GM12878 (cell line): ENCODE results near the gene CAMKMT. TPM values are rescaled to one million over a fixed set of nuclear protein-coding genes. Genes with fewer than 3 reads are reported as not detected.

ENCODE experiments used
- ATAC-seq: fragments of 200-7000 bp; cut with Tn5 transposase; 3 replicates; pipeline ENCODE4 v1.9.1; 2020; ENCODE audit warnings: mild to moderate bottlenecking, moderate library complexity
- BruUV-seq: library from RNA; stranded (reverse); fragments of 400-500 nt; replicated peaks from 2 replicates; lab custom pipeline; 2021; lab: Mats Ljungman, UMichigan
- CTCF ChIA-PET: fragments of 300-600 bp; sonication (Branson Sonifier 250); formaldehyde crosslinking; extraction: SDS; loops from one replicate; lab custom pipeline; 2021; ENCODE audit warnings: inconsistent platforms; lab: Yijun Ruan, JAX
- POLR2A ChIA-PET: fragments of 350-600 bp; formaldehyde crosslinking; extraction: SDS; loops from one replicate; lab custom pipeline; 2021; ENCODE audit warnings: inconsistent platforms; lab: Charles Lee
- RAD21 ChIA-PET: fragments of 300-600 bp; sonication (Branson Sonifier 250); formaldehyde crosslinking; loops from one replicate; lab custom pipeline; 2023; ENCODE audit warnings: antibody characterized with exemption; ENCODE audit not compliant: unreplicated experiment; lab: Charles Lee
- SMC1A ChIA-PET: fragments of 300-600 bp; sonication (Branson Sonifier 250); formaldehyde crosslinking; loops from one replicate; lab custom pipeline; 2023; ENCODE audit not compliant: unreplicated experiment, uncharacterized antibody; lab: Charles Lee
- DNase-seq: peaks from one replicate; pipeline ENCODE4 v3.0.0-alpha.2; 2011; ENCODE audit warnings: low read depth, low spot score
- FAIRE-seq: peaks from 3 replicates; lab custom pipeline; 2011; peaks lifted over from hg19 to GRCh38; lab: Jason Lieb, UNC
- H2AFZ ChIP-seq: 2 replicates; pipeline ENCODE4 v1.6.0; 2011; ENCODE audit warnings: low read depth, low read length, control low read depth; ENCODE audit not compliant: control insufficient read depth
- H3K27ac ChIP-seq: 2 replicates; pipeline ENCODE4 v1.5.1; 2011; ENCODE audit warnings: control low read depth; ENCODE audit not compliant: control insufficient read depth, insufficient read depth
- H3K27me3 ChIP-seq, 2 experiments: replicated peaks in 1 of 2; 2 replicates each; pipeline versions ENCODE4 v1.6.0 to v1.6.1; 2011; ENCODE audit warnings: low read length in 1 of 2; ENCODE audit not compliant: control insufficient read depth in 2 of 2, insufficient read depth in 2 of 2
- H3K36me3 ChIP-seq, 2 experiments: 2 replicates each; pipeline ENCODE4 v1.5.1; 2011; ENCODE audit warnings: low read length in 1 of 2; ENCODE audit not compliant: control insufficient read depth in 2 of 2, insufficient read depth in 2 of 2
- H3K4me1 ChIP-seq: 2 replicates; pipeline ENCODE4 v1.6.1; 2011; ENCODE audit warnings: mild to moderate bottlenecking, low read length, moderate library complexity, mixed read lengths; ENCODE audit not compliant: control insufficient read depth, insufficient read depth
- H3K4me2 ChIP-seq: 2 replicates; pipeline ENCODE4 v1.6.0; 2011; ENCODE audit warnings: control low read depth; ENCODE audit not compliant: control insufficient read depth, insufficient read depth
- H3K4me3 ChIP-seq: fragments of 200-600 bp; sonication (generic); 2 replicates; pipeline ENCODE4 v1.5.1; 2016
- H3K79me2 ChIP-seq: 2 replicates; pipeline ENCODE4 v1.6.0; 2011; ENCODE audit warnings: low read length; ENCODE audit not compliant: control insufficient read depth, insufficient read depth
- H3K9ac ChIP-seq: 2 replicates; pipeline ENCODE4 v1.8.0; 2011; ENCODE audit warnings: low read length, control low read depth, mixed read lengths; ENCODE audit not compliant: control insufficient read depth, insufficient read depth
- H3K9me3 ChIP-seq: replicated peaks from 3 replicates; pipeline ENCODE4 v1.5.1; 2011; ENCODE audit warnings: mild to moderate bottlenecking, low read length; ENCODE audit not compliant: control insufficient read depth, insufficient read depth
- H4K20me1 ChIP-seq: 2 replicates; pipeline ENCODE4 v1.6.0; 2011; ENCODE audit not compliant: control insufficient read depth, insufficient read depth
- CHD2 ChIP-seq: IDR thresholded peaks from 2 replicates; pipeline ENCODE4 v1.6.1; 2011; ENCODE audit warnings: low read depth, low read length, improper control_type of control experiment, borderline replicate concordance
- HDAC2 ChIP-seq: fragments of 200-600 bp; sonication (generic); IDR thresholded peaks from 2 replicates; pipeline ENCODE4 v1.6.1; 2017
- IKZF1 ChIP-seq: fragments of 450-650 bp; conservative IDR thresholded peaks from 2 replicates; pipeline ENCODE4 v1.6.1; 2017; ENCODE audit warnings: antibody characterized with exemption, mild to moderate bottlenecking
- MTA3 ChIP-seq: IDR thresholded peaks from 2 replicates; pipeline ENCODE4 v1.6.1; 2012; ENCODE audit warnings: low read length, inconsistent platforms, borderline replicate concordance
- POLR2A ChIP-seq: IDR thresholded peaks from 2 replicates; pipeline ENCODE4 v1.6.1; 2011; ENCODE audit warnings: low read depth, mild to moderate bottlenecking, low read length
- RB1 ChIP-seq: fragments of 450-650 bp; formaldehyde crosslinking; IDR thresholded peaks from 2 replicates; pipeline ENCODE4 v1.6.1; 2017; ENCODE audit warnings: mild to moderate bottlenecking, borderline replicate concordance
- RCOR1 ChIP-seq: conservative IDR thresholded peaks from 2 replicates; pipeline ENCODE4 v1.6.1; 2012; ENCODE audit warnings: low read depth, low read length, improper control_type of control experiment
- TCF12 ChIP-seq: IDR thresholded peaks from 2 replicates; pipeline ENCODE4 v1.6.1; 2011; ENCODE audit warnings: low read depth, mild to moderate bottlenecking, low read length
- TCF7 ChIP-seq: IDR thresholded peaks from 2 replicates; pipeline ENCODE4 v1.6.1; 2014; ENCODE audit warnings: antibody characterized with exemption, borderline replicate concordance
- WRNIP1 ChIP-seq: IDR thresholded peaks from 2 replicates; pipeline ENCODE4 v1.6.1; 2011; ENCODE audit warnings: low read depth, low read length, improper control_type of control experiment, borderline replicate concordance
- ZZZ3 ChIP-seq: IDR thresholded peaks from 2 replicates; pipeline ENCODE4 v1.6.1; 2011; ENCODE audit warnings: low read depth; ENCODE audit not compliant: control insufficient read depth, insufficient read length
- WGBS: methylation state at CpG from one replicate; pipeline ENCODE4 v1.1.6; 2016; ENCODE audit warnings: low lambda C conversion rate; ENCODE audit not compliant: insufficient replicate concordance, insufficient coverage; ENCODE audit errors: missing lambda C conversion rate; 5-methylcytosine and 5-hydroxymethylcytosine counted together
- in situ Hi-C: fragments of 300-500 bp; cut with MboI; formaldehyde crosslinking; loops from 9 replicates; pipeline ENCODE4 v1.14.3; 2018; ENCODE audit warnings: mixed read lengths
- intact Hi-C: fragments of 100-400 bp; cut with micrococcal nuclease; formaldehyde crosslinking; loops from one replicate; pipeline ENCODE4 v1.14.2; 2022; ENCODE audit not compliant: unreplicated experiment
- polyA plus RNA-seq, 11 experiments: library from polyadenylated mRNA; depleted of rRNA in 4 of 11; unstranded in 6 of 11; stranded (reverse) in 5 of 11; fragments of >200 nt; fragmentation: Nextera tagmentation in 4 of 11; fragmentation: Illumina TruSeq in 1 of 11; extraction: Ambion mirVana in 4 of 11; extraction: Trizol in 1 of 11; gene quantifications; 1 replicate in 1 of 11; 2 replicates in 10 of 11; pipeline versions ENCODE4 v1.2.1 to v1.2.3, GENCODE V29; 2011 to 2016; ENCODE audit warnings: inconsistent platforms in 2 of 11, missing spikeins in 2 of 11, low read depth in 1 of 11
- total RNA-seq, 4 experiments: library from RNA; depleted of rRNA in 3 of 4; stranded (reverse); fragments of >200 nt in 3 of 4; fragmentation: Illumina TruSeq in 1 of 4; extraction: Trizol in 1 of 4; gene quantifications; 2 replicates each; pipeline versions ENCODE4 v1.2.1 to v1.2.3, GENCODE V29; 2013 to 2021
- TF ChIP-seq, protein P1 (sequence below): IDR thresholded peaks from 2 replicates; pipeline ENCODE4 v1.6.1; 2012; ENCODE audit warnings: low read depth, low read length, improper control_type of control experiment
- TF ChIP-seq, protein P2 (sequence below): IDR thresholded peaks from 2 replicates; pipeline ENCODE4 v1.6.1; 2011; ENCODE audit warnings: borderline replicate concordance, low read depth, mild to moderate bottlenecking, moderate library complexity, low read length; ENCODE audit not compliant: insufficient read depth, poor library complexity, severe bottlenecking
- TF ChIP-seq, protein P3 (sequence below): IDR thresholded peaks from 2 replicates; pipeline ENCODE4 v1.6.1; 2012; ENCODE audit warnings: low read depth, low read length, improper control_type of control experiment

CAMKMT gene
- total and polyA plus RNA-seq, 10 of the 15 experiments (the other 5 are each of a cell fraction or from before 2014, with no cell fraction given), result 2.7 to 16.0 (median 11.8) TPM

DNA sequence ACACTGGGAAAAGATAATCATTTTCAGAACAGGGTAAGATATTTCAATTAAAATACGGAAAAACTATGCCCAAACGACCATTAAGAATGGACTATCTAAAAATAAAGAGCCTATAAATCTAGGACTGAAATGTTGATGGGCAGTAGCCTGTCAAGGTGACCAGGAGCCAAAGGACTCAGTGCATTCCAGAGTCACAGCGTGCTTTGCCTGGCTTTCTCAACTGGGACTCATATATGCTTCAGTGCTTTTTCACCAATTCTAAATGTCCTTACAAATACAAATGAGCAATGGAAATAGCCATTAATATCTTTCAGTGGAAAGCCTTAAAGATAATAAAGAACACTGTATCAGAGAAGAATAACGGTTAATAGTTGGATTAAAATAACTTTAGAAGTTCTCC is 35.9 kb upstream of the CAMKMT start:
- ChIA-PET SMC1A (interaction anchor here (0.6 to 1.5 kb wide), 2 partner anchors 36 to 118 kb away, joined by 3 to 4 read pairs; partner anchors contain the start of gene CAMKMT), CTCF (interaction anchor here (1.1 to 1.5 kb wide), 2 partner anchors 31 to 253 kb away, joined by 3 to 4 read pairs; no protein-coding TSS in a partner anchor), POLR2A (no interaction called here)
- intact Hi-C loops (no loop called here), in situ Hi-C loops (no loop called here)
- Histone ChIP-seq H3K9ac (no peak overlapping the region), H4K20me1 (no peaks in the 10 kb centered on the region), H3K27ac (no peak overlapping the region), H3K4me1 (no peaks in the 10 kb centered on the region), H3K36me3 (peaks cover 4 to 19% of the 10 kb centered on the region in 2 experiments), H3K4me3 (no peak overlapping the region), H3K9me3 (no peaks in the 10 kb centered on the region), H3K79me2 (no peaks in the 10 kb centered on the region)
- BruUV-seq, result no TSS peak
- ATAC-seq, result no peak
- DNase-seq, result no peak
- no peak for TF ChIP-seq WRNIP1
- TF ChIP-seq RCOR1, result no peak
- TF ChIP-seq RB1, result no peak
- TF ChIP-seq MTA3, result no peak
- TF ChIP-seq POLR2A, result no peak
- TF ChIP-seq IKZF1, result no peak
- no peak for TF ChIP-seq ZZZ3
- TF ChIP-seq, all 136 proteins: peak for 0
- Histone ChIP-seq H3K27me3 (no peaks in the 10 kb centered on the region), H3K4me2 (no peak overlapping the region), H2AFZ (no peak overlapping the region)
- RAD21 ChIA-PET, result interaction anchor here (1.2 kb wide), 1 partner anchor 13 kb away, joined by 3 read pairs; no protein-coding TSS in a partner anchor
- no peak for FAIRE-seq
- WGBS, result 90% methylated on average over 4 of the region's 4 CpGs

DNA sequence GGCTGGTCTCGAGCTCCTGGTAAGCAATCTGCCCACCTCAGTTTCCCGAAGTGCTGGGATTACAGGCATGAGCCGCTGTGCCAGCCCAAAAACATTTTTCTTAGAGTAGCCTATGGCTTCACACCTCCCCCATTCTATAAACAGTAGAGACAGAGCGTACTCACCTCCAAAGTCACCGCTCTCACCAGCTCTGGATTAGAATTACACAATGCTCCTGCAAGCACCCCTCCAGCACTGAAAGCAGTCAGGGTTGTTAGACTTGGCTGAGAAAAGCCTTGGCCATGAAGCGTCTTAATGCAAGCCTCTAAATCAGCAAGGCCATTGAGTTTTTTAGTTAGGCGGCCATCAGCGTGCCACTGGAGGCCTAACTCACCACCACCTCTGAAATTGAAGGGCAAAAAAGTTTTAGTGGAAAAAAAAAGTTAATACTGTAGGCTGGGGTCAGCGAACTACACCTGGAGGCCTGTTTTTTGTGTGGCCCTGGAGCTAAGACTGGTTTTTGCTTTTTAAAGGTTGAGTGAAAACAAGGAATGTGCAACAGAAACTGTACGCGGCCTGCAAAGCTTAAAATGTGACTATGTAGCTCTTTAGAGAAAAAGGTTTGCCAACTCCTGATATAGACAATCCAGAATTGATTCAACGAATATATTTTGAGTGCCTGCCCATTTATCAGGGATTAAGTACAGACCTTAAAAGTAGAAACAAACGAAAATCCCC is 35.0 kb upstream of the CAMKMT start:
- Histone ChIP-seq H3K36me3 (peaks cover 3 to 17% of the 10 kb centered on the region in 2 experiments; a peak in 3 of 4 replicates), H3K4me2 (no peak overlapping the region), H3K79me2 (no peaks in the 10 kb centered on the region), H3K9ac (no peak overlapping the region), H3K4me3 (no peak overlapping the region), H3K27ac (no peak overlapping the region), H2AFZ (no peak overlapping the region), H3K4me1 (no peaks in the 10 kb centered on the region), H3K9me3 (no peaks in the 10 kb centered on the region), H4K20me1 (no peaks in the 10 kb centered on the region), H3K27me3 (no peaks in the 10 kb centered on the region)
- in situ Hi-C loops (no loop called here), intact Hi-C loops (no loop called here)
- no TSS peak for BruUV-seq
- ChIA-PET CTCF (interaction anchor here (1.1 kb wide), 1 partner anchor 254 kb away, joined by 3 read pairs; no protein-coding TSS in a partner anchor), RAD21 (interaction anchor here (1.2 kb wide), 1 partner anchor 12 kb away, joined by 3 read pairs; no protein-coding TSS in a partner anchor), POLR2A (no interaction called here), SMC1A (no interaction called here)
- FAIRE-seq, result no peak
- DNase-seq, result no peak
- ATAC-seq, result no peak
- 89% methylated on average over 13 of the region's 13 CpGs for WGBS
- TF ChIP-seq, protein P1, sequence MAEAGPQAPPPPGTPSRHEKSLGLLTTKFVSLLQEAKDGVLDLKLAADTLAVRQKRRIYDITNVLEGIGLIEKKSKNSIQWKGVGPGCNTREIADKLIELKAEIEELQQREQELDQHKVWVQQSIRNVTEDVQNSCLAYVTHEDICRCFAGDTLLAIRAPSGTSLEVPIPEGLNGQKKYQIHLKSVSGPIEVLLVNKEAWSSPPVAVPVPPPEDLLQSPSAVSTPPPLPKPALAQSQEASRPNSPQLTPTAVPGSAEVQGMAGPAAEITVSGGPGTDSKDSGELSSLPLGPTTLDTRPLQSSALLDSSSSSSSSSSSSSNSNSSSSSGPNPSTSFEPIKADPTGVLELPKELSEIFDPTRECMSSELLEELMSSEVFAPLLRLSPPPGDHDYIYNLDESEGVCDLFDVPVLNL, result no peak
- TF ChIP-seq, protein P2, sequence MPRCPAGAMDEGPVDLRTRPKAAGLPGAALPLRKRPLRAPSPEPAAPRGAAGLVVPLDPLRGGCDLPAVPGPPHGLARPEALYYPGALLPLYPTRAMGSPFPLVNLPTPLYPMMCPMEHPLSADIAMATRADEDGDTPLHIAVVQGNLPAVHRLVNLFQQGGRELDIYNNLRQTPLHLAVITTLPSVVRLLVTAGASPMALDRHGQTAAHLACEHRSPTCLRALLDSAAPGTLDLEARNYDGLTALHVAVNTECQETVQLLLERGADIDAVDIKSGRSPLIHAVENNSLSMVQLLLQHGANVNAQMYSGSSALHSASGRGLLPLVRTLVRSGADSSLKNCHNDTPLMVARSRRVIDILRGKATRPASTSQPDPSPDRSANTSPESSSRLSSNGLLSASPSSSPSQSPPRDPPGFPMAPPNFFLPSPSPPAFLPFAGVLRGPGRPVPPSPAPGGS, result no peak
- no peak for TF ChIP-seq TCF12
- TF ChIP-seq, protein P3, sequence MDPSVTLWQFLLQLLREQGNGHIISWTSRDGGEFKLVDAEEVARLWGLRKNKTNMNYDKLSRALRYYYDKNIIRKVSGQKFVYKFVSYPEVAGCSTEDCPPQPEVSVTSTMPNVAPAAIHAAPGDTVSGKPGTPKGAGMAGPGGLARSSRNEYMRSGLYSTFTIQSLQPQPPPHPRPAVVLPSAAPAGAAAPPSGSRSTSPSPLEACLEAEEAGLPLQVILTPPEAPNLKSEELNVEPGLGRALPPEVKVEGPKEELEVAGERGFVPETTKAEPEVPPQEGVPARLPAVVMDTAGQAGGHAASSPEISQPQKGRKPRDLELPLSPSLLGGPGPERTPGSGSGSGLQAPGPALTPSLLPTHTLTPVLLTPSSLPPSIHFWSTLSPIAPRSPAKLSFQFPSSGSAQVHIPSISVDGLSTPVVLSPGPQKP, result no peak
- no peak for TF ChIP-seq TCF7
- TF ChIP-seq HDAC2, result no peak
- TF ChIP-seq CHD2, result no peak
